ENCODE measurements around the gene TRAPPC10. TPM values are rescaled to one million over a fixed set of nuclear protein-coding genes. Genes with fewer than 3 reads are reported as not detected.

TRAPPC10 gene, protein sequence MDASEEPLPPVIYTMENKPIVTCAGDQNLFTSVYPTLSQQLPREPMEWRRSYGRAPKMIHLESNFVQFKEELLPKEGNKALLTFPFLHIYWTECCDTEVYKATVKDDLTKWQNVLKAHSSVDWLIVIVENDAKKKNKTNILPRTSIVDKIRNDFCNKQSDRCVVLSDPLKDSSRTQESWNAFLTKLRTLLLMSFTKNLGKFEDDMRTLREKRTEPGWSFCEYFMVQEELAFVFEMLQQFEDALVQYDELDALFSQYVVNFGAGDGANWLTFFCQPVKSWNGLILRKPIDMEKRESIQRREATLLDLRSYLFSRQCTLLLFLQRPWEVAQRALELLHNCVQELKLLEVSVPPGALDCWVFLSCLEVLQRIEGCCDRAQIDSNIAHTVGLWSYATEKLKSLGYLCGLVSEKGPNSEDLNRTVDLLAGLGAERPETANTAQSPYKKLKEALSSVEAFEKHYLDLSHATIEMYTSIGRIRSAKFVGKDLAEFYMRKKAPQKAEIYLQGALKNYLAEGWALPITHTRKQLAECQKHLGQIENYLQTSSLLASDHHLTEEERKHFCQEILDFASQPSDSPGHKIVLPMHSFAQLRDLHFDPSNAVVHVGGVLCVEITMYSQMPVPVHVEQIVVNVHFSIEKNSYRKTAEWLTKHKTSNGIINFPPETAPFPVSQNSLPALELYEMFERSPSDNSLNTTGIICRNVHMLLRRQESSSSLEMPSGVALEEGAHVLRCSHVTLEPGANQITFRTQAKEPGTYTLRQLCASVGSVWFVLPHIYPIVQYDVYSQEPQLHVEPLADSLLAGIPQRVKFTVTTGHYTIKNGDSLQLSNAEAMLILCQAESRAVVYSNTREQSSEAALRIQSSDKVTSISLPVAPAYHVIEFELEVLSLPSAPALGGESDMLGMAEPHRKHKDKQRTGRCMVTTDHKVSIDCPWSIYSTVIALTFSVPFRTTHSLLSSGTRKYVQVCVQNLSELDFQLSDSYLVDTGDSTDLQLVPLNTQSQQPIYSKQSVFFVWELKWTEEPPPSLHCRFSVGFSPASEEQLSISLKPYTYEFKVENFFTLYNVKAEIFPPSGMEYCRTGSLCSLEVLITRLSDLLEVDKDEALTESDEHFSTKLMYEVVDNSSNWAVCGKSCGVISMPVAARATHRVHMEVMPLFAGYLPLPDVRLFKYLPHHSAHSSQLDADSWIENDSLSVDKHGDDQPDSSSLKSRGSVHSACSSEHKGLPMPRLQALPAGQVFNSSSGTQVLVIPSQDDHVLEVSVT
- total RNA-seq (ENCODE audit: low replicate concordance) = 8.7 and 18.5 TPM in 2 replicates

DNA sequence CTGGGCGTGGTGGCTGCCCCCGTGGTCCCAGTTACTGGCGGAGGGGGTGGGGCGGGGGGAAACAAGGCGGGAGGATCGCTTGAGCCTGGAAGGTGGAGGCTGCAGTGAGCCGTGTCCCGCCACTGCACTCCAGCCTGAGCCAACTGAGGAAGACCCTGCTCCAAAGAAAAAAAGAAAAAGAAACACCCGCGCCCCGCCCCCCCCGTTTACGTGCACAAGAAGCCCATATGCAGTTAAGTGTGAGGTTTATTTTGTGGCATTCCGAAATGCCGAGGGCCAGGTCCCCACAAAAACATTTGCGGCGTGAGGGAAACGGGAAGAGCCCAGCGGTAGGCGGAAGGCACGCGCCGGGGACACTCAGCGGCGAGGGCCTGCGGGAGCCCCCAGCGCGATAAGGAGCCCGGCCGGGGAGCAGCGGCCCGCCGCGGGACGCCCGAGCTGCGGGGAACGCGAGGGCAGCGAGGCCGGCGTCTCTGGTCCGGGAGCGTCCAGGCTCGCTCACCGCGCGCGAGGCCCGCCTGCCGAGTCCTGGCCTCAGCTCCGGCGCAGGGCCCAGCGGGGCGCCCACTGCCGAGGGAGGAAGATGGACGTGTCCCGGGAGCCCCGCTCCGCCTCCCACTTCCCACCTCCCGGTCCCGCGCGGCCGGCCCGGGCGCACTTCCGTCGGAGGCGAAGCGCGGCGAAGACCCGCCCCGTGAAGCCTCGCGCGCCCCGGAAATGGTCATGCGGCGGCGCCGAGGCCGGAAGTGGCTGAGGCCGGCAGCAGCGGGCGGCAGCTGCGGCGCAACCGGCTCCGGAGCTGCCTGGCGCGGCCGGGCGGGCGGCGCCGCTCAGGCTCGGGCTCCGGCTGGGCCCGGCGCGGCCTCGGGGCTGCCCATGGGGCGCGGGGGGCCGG, at the start of gene TRAPPC10:
TRAPPC10 (plus strand) TSS at position 731 of the 895 bp plus-strand sequence. CDS start 185 bp downstream, outside the sequence.

DNA sequence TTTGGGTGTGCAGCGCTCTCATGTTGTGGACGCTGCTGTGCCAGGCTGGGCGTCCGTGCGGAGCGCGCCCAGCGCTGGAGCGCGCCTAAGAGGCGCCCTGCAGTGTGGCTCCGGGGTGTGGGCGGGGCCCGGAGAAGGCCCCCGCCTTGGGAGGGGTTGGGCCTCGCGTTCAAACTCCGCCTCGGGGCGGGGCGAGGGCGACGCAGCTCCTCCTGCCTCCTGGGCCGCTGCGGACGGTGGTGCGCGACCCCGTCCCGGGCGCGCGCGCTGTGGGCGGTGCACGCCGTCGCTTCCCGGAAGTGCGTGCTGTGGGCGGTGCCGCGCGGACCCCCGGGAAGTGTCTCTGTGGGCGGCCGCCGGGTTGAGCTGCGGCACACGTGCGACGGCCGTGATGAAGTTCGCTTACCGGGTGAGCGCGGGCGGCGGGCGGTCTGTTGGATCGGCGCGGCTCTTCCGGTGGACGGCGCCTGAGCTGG, 95.0 kb downstream of the TRAPPC10 start, which contains the start of gene PWP2:
PWP2 (plus strand) TSS at position 374 of the 476 bp plus-strand sequence; CDS start at position 392, 18 bp downstream.

Other genes starting within 250 kb of the TRAPPC10 start
- 13.5 and 17.8 TPM in 2 replicates for gene CSTB, start 236.0 kb upstream of the TRAPPC10 start, total RNA-seq (ENCODE audit: low replicate concordance)
- gene RRP1, start 222.7 kb upstream of the TRAPPC10 start, total RNA-seq (ENCODE audit: low replicate concordance) = 9.6 and 13.5 TPM in 2 replicates
- 38.0 and 49.3 TPM in 2 replicates for gene AGPAT3, start 147.1 kb upstream of the TRAPPC10 start, total RNA-seq (ENCODE audit: low replicate concordance)
- gene PWP2, start 95.1 kb downstream of the TRAPPC10 start, total RNA-seq (ENCODE audit: low replicate concordance) = 2.6 and 15.7 TPM in 2 replicates
- 18.0 and 82.8 TPM in 2 replicates for gene GATD3, start 121.4 kb downstream of the TRAPPC10 start, total RNA-seq (ENCODE audit: low replicate concordance)
- under 0.01 and 0.12 TPM in 2 replicates for gene ICOSLG, start 228.6 kb downstream of the TRAPPC10 start, total RNA-seq (ENCODE audit: low replicate concordance)
- not detected in 2 replicates for gene DNMT3L, start 249.6 kb downstream of the TRAPPC10 start, total RNA-seq (ENCODE audit: low replicate concordance)